D721Med (cell line): ENCODE data around the gene CNTNAP2.

ENCODE experiments used
- DNase-seq: peaks from one replicate; pipeline ENCODE4 v3.0.0; 2011; ENCODE audit warnings: low spot score; ENCODE audit not compliant: insufficient read length
- FAIRE-seq: peaks from 2 replicates; lab custom pipeline; 2011; peaks lifted over from hg19 to GRCh38; lab: Jason Lieb, UNC
- TF ChIP-seq, protein P1 (sequence below): IDR thresholded peaks from 2 replicates; pipeline ENCODE4 v1.5.1; 2012; ENCODE audit warnings: mild to moderate bottlenecking, control low read depth; ENCODE audit not compliant: insufficient read depth; ENCODE audit errors: missing control alignments

The CNTNAP2 gene

DNA sequence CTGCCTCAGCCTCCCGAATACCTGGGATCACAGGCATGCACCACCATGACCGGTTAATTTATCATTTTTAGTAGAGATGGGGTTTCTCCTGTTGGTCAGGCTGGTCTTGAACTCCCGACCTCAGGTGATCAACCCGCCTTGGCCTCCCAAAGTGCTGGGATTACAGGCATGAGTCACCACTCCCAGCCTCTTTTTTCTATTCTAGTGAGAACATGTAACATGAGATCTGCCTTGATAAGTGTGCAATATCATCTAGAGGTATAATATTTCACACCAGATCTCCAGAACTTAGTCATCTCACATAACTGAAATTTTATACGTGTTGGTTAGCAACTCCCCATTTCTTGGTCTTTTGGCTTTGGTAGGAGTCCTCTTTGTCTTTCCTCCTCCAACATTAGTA is 656.9 kb downstream of the CNTNAP2 start:
- TF ChIP-seq, protein P1, sequence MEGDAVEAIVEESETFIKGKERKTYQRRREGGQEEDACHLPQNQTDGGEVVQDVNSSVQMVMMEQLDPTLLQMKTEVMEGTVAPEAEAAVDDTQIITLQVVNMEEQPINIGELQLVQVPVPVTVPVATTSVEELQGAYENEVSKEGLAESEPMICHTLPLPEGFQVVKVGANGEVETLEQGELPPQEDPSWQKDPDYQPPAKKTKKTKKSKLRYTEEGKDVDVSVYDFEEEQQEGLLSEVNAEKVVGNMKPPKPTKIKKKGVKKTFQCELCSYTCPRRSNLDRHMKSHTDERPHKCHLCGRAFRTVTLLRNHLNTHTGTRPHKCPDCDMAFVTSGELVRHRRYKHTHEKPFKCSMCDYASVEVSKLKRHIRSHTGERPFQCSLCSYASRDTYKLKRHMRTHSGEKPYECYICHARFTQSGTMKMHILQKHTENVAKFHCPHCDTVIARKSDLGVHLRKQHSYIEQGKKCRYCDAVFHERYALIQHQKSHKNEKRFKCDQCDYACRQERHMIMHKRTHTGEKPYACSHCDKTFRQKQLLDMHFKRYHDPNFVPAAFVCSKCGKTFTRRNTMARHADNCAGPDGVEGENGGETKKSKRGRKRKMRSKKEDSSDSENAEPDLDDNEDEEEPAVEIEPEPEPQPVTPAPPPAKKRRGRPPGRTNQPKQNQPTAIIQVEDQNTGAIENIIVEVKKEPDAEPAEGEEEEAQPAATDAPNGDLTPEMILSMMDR = no peak
- DNase-seq (no peak), FAIRE-seq (no peak)

DNA sequence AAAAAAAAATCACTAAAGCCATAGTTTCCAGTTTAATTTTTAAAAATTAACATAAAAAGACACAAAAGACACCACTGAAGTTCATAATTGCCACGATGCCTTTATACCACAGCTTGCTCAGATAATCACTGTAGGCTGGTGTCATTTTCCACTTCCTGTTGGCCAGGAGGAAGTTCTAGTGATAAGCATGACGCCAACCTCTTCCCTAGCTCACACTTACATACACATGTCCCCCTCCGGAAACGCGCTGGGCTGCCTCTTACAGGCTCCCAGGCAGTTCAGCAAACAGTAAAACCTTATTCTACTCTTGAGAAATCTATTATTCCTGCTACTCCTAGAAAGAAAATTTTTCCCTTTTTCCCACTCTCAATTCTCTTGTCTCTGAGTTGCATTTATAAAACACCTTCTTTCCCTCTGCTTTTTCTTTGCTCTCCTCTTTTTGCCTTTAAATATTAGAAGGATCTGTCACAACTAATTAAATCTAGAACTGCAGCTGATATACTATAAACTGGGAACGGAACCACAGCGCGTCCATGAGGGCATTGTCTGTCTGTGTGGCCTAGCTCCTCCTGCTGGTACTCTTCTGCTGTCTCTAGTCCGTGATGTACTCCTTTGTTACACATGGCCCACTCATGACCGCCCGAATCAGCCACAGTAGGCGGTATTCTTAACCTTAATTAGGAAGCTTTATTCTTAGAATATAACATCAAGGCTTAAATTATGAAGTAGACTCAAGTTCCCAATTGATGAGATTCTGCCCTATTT is 664.9 kb downstream of the CNTNAP2 start:
- TF ChIP-seq, protein P1 = no peak
- FAIRE-seq = no peak
- DNase-seq = no peak

DNA sequence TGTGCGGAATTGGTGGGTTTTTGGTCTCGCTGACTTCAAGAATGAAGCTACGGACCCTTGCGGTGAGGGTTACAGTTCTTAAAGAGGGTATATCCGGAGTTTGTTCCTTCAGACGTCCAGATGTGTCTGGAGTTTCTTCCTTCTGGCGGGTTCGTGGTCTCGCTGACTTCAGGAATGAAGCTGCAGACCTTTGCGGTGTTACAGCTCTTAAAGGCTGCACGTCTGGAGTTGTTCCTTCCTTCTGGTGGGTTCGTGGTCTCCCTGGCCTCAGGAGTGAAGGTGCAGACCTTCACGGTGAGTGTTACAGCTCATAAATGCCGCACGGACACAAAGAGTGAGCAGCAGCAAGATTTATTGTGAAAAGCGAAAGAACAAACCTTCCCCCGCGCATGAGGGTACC is 670.7 kb downstream of the CNTNAP2 start:
- TF ChIP-seq, protein P1 = no peak
- no peak for DNase-seq
- no peak for FAIRE-seq

DNA sequence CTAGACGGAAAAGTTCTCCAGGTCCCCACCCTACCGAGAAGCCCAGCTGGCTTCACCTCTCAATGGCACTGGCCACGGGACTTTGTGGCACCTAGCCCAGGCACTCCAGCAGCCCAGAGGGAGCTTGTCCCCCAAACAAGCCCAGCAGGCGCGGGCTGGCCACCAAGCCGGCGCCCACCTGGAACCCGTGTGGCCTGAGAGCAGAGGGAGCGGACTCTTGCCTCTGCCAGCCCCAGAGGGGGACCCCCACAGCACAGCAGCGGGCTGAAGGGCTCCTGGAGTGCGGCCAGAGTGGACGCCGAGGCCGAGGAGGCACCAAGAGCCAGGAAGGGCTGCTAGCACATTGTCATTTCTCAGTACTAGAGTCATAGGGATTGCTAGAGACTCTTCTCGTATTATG is 671.4 kb downstream of the CNTNAP2 start:
- TF ChIP-seq, protein P1 = no peak
- no peak for DNase-seq
- FAIRE-seq = no peak

DNA sequence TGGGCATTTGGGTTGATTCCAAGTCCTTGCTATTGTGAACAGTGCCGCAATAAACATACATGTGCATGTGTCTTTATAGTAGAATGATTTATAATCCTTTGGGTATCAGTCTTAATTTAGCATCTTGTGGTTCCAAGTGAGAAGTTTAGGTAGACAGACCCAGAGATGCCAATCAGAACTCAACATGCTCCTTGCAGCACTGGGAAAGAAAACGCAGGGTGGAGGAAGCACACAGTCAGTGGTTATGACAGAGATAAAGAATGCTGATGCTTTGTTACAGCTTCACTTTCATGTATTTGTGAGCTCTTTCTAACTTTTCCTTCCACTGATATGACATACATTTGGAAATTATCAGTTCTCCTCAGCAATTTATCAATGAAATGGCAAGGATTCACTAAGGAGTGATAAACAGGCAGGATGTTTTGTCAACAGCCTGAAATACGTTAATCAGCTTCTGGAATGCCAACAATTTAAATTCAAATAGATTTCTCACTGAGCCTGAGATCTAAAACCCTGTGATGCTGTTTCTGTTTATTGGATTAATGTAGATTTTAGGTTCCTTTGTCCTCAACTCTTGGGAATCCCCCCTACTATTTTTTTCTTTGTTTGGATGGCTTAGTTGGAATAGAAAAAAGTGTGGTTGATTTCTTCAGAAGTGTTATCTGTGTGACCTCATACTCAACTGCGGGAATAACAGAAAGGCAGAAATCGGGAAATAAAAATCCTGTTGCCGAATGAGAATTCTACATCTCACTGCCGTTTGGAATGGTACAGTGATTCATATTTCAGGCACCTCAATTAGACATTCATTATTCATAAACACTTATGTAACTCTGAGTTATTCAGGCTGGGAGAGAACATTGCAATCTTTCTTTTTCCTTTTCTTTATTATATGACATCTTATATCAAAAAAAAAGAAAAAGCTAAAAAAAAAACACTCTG is 675.0 kb downstream of the CNTNAP2 start:
- TF ChIP-seq, protein P1 = no peak
- DNase-seq (no peak), FAIRE-seq (no peak)

DNA sequence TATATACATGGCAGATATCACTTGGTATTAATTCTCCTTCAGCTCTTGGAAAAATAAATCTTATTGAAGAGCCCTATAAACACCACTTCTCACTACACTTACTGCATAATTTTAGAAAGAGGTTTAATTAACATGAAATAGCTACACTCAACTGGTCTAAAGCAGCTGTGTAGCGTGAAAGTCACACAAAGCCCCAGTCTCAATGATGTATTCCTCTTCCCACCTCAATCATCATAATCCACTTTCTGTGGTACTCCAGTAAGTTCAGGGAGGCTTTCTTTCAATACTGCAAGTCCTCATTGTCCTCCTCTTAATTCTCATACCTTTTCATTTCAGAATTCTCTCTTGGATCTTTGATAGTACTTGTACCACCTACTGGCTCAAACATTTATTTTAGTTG is 688.0 kb downstream of the CNTNAP2 start:
- TF ChIP-seq, protein P1 = no peak
- FAIRE-seq (no peak), DNase-seq (no peak)
